ENCODE data around the gene RGS18.
"Not testable (repeated sequence)": the region's sequence is repeated elsewhere in the genome, so short reads cannot be mapped to it uniquely, and the experiment has no call there.

DNA sequence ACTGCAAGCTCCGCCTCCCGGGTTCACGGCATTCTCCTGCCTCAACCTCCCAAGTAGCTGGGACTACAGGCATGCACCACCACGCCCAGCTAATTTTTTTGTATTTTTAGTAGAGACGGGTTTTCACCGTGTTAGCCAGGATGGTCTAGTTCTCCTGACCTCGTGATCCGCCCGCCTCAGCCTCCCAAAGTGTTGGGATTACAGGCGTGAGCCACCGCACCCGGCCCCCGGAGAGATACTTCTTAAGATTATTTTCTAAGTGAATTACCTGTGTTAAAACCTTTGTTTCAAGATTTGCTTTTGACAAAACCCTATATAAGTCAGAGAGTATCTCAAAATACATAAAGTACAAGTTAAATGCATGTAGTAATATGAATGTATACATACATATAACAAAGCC is 69.7 kb downstream of the RGS18 start:
- TF ChIP-seq POLR2A (IDR thresholded peaks at IDR 0.05; ENCODE audit: extremely low read depth, insufficient read length) = not testable (repeated sequence)
- TF ChIP-seq, protein P1, sequence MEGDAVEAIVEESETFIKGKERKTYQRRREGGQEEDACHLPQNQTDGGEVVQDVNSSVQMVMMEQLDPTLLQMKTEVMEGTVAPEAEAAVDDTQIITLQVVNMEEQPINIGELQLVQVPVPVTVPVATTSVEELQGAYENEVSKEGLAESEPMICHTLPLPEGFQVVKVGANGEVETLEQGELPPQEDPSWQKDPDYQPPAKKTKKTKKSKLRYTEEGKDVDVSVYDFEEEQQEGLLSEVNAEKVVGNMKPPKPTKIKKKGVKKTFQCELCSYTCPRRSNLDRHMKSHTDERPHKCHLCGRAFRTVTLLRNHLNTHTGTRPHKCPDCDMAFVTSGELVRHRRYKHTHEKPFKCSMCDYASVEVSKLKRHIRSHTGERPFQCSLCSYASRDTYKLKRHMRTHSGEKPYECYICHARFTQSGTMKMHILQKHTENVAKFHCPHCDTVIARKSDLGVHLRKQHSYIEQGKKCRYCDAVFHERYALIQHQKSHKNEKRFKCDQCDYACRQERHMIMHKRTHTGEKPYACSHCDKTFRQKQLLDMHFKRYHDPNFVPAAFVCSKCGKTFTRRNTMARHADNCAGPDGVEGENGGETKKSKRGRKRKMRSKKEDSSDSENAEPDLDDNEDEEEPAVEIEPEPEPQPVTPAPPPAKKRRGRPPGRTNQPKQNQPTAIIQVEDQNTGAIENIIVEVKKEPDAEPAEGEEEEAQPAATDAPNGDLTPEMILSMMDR (IDR thresholded peaks at IDR 0.05; ENCODE audit: low read depth, low read length) = not testable (repeated sequence)
- TF ChIP-seq, protein P2, sequence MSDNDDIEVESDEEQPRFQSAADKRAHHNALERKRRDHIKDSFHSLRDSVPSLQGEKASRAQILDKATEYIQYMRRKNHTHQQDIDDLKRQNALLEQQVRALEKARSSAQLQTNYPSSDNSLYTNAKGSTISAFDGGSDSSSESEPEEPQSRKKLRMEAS (IDR thresholded peaks at IDR 0.05; ENCODE audit: low read depth, low read length) = not testable (repeated sequence)
